HG03039 (cell line): Measurements from ENCODE around the gene DYNLRB2.

Source experiments
- ATAC-seq: cut with Tn5 transposase; IDR thresholded peaks from one replicate; pipeline ENCODE4 v1.9.1; 2021; ENCODE audit warnings: mild to moderate bottlenecking, moderate library complexity; ENCODE audit not compliant: unreplicated experiment

DYNLRB2 gene

DNA sequence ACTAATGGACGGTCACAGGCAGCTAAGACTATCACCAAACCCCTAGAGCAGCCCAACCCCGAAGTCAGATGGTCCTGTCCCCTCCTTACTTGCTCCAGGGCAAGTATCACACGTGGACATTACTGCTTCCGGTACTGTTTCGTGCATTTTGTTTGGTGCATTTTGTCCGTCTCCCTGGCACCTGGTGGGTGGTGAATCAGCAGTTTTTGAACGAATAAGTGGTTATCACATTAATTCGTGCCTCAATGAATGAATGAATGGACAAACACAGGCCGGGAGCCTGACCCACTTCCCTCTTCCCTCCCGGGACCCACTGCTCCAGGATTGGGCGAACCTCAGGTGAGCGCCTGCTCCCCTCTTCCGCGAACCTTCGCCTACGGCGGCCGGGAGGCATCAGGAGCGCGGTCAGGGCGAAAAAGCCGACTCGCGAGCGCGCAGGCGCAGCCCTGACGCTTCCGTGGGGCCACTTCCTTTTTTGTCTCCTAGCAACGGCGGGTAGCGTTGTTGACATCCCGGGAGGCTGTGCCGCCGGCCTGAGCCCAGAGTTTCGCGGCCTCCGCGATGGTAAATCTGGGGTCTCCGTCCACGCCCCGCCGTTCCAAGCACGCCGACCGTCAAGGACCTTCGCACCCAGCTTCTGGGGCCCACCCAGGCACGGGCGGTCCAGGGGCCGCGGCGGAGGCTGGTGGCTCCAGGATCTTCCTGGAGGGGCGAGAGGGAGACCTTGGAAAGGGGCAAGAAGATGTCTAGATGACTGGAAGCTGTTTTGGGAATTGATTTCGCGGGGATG, at the start of gene DYNLRB2:
Gene DYNLRB2, plus strand, starts transcription at position 478 of the 790 bp plus-strand sequence. Its CDS starts 84 bp downstream, at position 562.
- peak; percentile 94 for ATAC-seq

DNA sequence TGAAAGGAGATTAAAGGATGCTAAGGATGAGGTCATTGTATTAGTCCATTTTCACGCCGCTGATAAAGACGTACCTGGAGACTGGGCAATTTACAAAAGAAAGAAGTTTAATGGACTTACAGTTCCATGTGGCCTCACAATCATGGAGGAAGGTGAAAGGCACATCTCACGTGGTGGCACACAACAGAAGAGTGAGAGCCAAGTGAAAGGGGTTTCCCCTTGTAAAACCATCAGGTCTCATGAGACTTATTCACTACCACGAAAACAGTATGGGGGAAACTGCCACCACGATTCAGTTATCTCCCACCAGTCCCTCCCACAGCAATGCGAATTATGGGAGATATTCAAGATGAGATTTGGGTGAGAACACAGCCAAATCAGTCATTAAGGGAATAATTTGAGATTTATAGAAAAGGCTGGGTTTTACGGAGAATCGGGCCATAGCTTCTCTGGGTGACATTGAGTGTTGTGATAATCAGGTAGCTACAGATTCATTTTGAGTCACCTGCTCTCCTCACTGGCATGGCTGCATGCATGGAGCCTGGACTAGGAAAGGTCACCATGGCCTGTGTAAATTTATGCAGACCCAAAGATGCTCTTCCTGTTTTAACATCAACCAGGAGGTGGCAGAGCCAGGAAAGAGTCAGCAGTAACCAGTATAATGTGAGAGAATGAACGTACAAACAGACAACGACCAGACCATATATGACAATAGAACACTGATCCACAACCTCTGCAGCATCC, 40.5 kb upstream of the DYNLRB2 start:
- ATAC-seq, result no peak

- no peak for ATAC-seq
Measured at GRCh38 chr16:80500961-80501525, 39.8 kb upstream of the DYNLRB2 start.

GRCh38 chr16:80503107-80503506, 37.7 kb upstream of the DYNLRB2 start:
- no peak for ATAC-seq

- no peak for ATAC-seq
Measured at GRCh38 chr16:80507538-80507937, 33.3 kb upstream of the DYNLRB2 start.

DNA sequence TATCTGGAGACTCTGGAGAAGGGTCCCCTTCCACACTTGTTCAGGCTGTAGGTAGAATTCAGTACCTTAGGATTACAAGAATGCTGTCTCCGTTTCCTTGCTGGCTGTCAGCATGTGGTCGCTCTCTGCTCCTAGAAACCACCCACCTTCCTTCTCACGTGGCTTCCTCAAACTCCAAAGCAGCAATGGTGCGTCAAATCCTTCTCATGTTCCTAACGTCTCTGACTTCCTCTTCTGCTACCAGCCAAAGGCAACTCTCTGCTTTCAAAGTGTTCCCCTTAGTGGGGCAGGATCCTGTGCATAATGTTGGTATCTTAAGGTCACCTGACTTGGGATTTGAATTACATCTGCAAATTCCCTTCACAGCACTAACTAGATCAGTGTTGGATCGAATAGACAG, 30.9 kb upstream of the DYNLRB2 start:
- ATAC-seq, result no peak

DNA sequence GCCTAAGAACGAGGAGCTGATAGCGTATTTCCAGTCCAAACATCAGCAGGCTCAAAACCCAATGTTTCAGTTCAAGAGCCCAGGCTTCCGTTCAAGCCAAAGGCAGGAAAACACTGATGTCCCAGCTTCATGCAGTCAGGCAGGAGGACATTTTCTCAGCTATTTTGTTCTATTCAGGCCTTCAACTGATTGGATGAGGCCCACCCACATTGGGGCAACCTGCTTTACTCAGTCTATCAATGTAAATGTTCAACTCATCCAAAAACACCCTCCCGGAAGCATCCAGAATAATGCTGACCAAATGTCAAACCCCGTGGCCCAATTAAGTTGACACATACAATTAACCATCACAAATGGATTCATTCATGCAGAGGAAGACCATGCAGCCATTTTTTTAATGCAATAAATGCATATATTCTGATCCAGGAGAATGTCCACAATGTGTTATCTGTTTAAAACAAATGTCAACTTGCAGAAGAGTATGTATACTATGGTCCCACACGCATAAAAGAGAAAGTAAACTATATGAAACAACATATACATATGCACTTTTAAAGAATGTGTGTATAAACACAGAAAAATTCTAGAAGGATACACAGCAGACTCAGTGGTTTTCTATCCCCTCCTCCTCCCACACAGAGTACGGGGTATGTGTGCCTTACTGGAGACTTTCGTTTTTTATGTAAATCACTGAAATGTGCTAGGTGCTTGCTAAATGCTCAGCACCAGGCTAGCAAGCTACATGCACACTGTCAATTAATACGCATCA, 28.8 kb upstream of the DYNLRB2 start:
- ATAC-seq, result no peak

GRCh38 chr16:80512593-80512853, 28.3 kb upstream of the DYNLRB2 start:
- no peak for ATAC-seq

- ATAC-seq, result no peak
Measured at GRCh38 chr16:80515374-80515773, 25.4 kb upstream of the DYNLRB2 start.

GRCh38 chr16:80517846-80518245, 22.9 kb upstream of the DYNLRB2 start:
- ATAC-seq, result no peak

DNA sequence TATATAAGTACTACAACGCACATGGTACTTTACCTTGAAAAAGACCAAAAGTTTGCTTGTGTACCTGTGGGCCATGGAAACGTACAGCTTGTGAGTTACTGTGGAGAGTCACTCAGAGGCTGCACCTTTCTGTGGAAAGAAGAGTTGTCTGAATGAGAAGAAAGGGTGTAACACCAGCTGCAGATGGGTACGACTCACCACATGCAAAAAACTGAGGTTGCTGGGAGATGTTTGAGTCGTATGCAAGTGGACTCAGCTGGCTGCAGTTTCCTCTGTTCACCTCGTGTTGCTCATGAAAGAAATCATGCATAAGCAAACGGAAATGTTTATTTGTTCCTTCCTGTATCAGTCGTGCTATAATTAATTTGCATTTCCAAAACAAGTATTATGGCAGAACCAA, 22.4 kb upstream of the DYNLRB2 start:
- no peak for ATAC-seq

- ATAC-seq, result no peak
Measured at GRCh38 chr16:80519189-80519588, 21.6 kb upstream of the DYNLRB2 start.

DNA sequence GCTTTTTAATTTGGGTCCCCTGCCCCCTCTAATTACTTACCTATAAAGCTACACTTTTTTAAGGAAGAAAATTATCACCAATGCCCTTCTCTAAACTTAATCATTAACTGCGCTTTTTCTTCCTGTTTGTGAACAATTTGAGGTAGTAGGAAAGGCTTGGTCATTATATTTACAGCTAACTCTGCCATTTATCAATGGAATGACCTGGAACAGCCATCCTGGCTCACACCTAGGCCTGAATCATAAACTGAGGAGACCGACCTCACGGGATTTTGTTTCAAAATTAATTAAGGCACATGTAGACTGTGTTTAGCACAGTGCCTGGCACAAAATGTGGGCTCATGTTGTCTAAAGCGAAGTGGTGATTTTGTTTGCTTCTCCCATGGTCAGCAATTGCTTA, 15.4 kb upstream of the DYNLRB2 start:
- ATAC-seq, result no peak

DNA sequence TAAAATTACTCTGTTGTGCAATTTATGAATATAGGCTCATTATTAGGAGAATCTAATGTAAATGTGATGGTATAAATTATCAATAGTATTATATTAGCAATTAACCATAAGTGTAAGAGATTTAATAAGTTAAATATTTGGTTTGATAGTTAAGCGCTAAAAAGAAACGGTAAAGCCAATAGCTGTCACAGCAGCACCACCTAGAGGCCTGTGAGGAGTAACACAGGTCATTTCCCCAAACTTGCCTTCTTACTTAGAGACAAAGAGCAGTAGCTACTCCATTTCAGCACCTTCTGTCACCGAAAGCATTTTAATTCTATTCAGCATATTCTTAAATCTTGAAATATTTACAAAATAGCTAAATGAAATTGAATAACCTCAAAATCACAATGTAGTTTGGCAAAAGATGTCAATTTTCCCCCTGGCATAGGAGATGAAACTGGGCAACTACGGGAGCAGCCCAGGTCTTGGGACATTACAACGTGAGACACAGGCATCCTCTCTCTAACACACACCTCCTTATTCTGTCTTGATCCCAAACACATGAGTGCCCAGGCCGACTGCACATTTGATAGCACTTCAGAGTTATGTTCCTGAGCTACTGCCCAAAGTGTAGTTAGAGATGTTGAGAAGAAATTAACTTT, 14.3 kb upstream of the DYNLRB2 start:
- peak; percentile 60 for ATAC-seq

GRCh38 chr16:80527297-80527696, 13.5 kb upstream of the DYNLRB2 start:
- peak; percentile 70 for ATAC-seq

DNA sequence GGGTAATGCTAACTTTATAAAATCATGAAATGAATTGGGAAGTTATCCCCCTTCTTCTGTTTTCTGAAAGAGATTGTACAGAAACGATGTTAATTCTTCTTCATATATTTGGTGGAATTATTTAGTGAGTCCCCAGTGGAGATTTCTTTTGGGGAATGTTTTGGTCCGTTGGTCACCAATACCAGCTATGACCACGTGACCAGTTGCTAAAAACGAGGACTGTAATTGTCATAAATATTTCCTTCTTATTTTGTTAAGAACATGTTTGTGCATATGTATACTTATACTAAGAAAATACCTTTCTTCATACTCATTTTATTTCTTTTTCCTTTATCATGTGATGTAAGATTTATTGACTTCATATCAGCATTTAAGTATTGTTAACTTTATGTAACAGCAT, 10.3 kb upstream of the DYNLRB2 start:
- no peak for ATAC-seq

DNA sequence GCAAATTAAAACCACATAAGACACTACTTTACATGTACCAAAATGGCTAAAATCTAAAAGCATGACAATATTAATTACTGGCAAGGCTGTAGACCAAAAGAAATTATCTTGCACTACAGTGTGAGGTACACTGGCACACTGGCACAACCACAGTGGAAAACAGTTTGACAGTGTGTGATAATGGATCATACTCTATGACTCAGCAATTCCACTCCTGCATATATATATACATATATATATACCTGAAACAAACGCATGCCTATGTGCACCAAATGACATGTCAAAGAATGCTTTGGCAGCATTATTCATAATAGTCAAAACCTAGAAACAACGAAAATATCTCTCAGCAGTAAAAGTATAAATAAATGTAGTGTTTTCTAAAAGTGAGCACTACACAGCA, 4.6 kb upstream of the DYNLRB2 start:
- no peak for ATAC-seq

DNA sequence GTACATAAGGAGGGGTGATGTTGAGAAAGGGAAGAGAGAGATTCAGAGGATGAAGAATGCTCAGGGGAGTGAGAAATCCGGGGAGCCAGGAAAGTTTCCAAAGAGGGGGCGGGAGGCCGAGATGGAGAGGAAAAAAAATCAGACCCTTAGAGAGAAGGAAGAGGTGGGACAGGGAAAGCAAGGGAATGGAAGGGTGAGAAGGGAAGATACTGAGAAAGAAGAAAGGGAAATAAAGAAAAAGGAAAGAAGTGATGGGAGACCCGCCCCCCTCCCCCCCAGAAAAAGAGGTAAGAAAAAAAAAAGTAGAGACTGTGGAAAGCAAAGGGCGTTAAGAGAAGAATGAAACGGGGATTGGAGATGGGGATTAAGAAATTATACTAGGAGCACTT, 507 bp downstream of the DYNLRB2 start:
- no peak for ATAC-seq

DNA sequence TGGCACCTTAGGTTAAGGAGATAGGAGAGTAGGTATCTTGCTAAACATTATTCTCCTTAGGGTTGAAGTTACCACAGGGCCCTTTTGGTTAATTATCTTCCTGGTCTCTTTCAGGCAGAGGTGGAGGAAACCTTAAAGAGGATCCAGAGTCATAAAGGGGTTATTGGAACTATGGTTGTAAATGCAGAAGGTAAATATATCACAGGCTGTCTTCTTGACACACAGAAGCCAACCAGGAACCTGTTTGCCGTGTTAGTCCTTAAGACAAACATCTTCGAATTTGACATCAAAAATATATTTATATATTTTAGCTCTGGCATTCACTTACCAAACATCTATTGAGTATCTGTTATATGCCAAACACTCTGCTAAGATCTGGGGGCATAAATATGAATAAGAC, 2.4 kb downstream of the DYNLRB2 start:
- ATAC-seq, result no peak

DNA sequence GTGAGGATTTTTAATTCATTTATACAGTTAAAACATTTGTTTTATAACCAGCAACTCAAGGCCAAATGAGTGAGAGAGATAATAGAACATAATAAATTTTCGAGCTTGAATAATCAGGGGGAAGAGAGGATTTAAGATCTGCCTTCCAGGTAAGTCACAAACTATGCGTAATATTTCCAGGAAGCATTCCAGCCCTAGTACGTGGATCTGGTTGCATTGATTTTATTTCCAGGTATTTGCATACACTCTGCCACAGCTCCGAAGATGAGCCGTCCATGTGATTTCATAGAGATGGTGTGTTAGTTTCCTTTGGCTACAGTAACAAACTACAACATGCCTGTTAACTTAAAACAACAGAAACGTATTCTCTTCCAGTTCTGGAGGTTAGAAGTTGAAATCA, 3.5 kb downstream of the DYNLRB2 start:
- no peak for ATAC-seq

- ATAC-seq, result no peak
Measured at GRCh38 chr16:80546249-80546648, 5.5 kb downstream of the DYNLRB2 start.
